HG02798 (cell line): ENCODE measurements around the gene PRSS38.

Source experiments
- ATAC-seq: cut with Tn5 transposase; IDR thresholded peaks from one replicate; pipeline ENCODE4 v1.9.1; 2021; ENCODE audit warnings: mild to moderate bottlenecking; ENCODE audit not compliant: unreplicated experiment, poor library complexity

Gene PRSS38

DNA sequence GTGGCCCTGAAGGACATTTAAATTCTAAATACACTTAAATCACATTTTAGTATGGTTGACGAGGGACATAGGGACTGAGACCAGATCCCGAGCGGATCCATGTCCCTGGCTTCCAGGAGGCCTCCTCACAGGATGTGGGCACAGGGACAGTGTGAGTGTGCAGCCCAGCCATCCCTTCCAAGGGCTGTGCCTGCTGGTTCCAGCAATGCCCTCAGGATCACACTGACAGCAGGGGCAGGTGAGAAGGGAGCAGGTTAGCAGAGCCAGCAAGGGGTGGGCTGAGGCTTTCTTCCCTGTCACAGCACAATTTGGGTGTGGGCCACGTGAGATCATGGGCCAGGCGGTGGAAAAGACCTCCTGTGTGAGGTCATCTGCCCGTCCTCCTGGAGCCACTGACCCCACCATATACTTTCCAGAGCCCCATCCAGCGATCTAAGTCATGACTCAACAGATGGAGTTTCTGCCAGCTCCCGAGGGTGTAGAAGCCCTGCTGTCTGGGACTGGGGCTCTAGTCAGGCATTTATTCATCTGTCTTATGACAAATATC, 37.0 kb upstream of the PRSS38 start:
- no peak for ATAC-seq

DNA sequence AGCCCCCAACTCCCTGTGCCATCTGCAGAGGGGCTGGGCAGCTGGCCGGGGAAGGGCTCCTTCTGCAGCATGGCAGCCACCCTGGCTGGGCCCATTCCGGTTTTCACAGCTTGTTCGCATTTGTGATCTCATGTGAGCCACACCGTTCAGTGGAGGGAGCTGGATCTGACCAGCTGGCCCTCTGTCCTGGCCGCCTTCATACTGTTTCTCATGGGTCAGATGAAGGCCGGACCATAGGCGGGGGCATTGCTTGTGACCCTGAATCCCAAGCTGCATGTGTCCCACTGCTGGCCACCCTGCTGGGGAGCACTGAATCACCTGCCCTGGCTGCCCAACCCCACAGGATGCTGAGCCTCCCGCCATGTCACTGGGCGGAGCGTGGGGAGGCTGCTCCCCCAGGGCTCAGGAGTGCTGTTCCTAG, 36.4 kb upstream of the PRSS38 start:
- ATAC-seq, result no peak

DNA sequence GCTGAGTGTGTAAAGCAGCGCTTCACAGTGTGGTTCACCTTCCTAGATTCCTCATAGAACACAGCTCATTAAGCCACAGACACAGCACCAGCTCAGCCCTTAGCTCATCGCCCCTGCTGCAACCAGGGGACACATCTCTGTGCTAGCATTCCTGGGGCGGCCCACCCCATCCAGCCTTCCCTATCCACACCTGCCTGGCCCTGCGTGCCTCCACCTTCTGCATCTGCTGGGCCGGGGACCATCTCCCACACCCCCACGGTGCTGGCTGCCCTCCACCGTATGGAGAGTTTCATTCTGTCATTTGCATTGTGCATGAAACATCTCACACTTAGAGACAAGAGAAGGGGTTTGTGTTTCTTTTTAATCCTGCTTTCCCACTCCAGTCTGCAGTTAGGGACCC, 35.8 kb upstream of the PRSS38 start:
- ATAC-seq, result no peak

DNA sequence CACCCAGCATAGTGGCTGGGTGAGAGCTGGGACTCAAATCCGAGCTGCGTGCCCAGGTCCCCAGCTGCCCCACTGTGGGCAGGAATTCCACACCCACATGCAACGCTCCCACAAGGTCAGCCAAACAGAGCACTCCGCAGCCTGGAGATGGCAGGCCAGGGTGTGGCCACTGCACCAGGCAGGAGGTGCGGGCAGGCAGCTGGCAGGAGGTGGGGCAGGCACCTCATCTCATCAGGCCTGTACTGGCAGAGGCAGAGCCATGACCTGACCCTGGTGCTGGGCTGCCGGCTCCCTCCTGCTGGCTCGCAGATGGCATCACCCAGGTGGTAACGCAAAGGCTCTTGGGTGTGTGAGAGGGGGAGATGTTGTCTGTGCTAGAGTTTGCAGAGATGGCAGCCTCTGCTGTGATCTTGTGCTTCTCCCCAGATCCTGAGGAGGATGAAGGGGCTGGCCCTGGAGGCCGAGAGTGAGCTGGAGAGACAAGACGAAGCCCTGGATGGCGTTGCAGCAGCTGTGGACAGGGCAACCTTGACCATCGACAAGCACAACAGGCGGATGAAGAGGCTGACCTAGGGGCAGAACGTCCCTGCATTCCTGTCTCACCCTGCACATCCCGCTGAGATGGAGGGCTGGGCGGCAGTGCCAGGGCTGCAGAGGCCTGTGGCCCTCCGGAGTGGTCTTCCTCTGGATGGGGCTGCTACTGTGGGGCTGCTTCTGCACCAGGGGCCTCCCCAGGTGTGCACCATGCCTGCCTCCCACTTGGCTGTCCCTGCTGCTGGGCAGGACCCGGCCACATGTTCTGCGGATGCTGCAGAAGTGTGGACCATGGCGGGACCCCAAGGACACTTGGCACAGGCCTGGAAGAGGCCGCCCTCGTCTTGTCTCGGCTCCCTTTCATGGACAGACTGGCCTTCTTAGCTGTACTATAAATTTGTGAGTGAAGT, 35.1 kb upstream of the PRSS38 start:
- ATAC-seq, result no peak

DNA sequence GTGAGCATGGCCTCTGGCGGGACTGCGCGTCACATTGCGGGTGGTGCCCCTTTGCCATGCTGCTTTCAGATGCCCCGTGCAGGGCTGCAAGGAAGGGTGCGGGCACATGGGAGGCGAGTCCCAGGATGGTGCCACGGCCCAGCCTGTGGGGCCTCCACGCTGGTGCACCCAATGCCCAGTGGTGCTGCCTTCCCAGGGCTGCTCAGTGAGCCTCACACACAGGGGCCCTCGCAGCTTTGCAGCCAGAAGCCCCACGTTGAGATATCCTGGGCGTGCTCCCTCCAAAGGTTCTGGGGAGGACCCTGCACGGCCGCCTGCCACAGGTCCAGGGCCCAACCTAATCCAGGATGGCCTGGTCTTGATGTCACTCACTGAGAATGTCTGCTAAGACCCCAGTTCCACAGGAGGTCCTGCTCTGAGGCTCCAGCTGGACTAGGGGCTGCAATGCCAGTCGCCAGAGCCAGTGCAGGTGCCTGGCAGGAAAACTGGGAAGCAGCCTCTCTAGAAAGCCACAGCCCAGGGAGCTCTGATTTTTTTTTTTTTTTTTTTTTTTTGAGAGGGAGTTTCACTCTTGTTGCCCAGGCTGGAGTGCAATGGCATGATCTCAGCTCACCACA, 34.1 kb upstream of the PRSS38 start:
- no peak for ATAC-seq

DNA sequence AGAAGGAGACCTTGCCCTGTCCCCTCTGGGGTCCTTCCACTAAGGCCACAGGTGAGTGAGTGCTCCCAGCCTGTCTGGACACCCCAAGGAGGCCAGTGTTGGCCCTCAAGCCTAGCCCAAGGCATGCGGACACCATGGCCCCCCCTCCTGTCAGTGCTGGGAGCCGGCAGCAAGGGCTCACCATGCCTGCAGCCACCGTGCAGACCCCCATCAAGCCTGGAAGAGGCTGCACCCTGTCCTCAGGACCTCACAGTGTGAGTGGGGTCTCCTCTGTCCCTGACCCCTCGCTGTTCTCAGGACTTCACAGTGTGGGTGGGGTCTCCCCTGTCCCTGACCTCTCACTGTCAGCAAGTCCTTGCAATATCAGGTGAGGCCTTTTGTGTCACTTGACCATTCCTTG, 33.2 kb upstream of the PRSS38 start:
- ATAC-seq, result no peak

DNA sequence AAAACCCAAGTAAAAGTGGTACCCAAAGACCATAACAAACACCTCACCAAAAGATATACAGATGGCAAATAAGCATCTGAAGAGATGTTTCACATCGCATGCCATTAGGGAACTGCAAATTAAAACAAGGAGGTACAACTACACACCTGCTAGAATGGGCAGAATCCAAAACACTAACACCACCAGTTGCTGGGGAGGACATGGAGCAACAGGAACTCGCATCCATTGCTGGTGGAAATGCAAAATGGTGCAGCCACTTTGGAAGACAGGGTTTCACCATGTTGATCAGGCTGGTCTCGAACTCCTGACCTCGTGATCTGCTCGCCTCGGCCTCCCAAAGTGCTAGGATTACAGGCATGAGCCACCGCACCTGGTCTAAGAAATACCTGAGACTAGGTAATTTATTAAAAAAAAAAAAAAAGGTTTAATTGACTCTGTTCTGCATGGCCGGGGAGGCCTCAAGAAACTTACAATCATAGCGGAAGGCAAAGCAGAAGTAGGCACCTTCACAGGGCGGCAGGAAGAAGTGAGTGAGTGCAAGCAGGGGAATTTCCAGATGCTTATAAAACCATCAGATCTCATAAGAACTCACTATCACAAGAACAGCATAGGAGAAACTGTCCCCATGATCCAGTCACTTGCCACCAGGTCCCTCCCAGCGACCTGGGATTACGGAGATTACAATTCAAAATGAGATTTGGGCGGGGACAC, 30.2 kb upstream of the PRSS38 start:
- ATAC-seq, result no peak

DNA sequence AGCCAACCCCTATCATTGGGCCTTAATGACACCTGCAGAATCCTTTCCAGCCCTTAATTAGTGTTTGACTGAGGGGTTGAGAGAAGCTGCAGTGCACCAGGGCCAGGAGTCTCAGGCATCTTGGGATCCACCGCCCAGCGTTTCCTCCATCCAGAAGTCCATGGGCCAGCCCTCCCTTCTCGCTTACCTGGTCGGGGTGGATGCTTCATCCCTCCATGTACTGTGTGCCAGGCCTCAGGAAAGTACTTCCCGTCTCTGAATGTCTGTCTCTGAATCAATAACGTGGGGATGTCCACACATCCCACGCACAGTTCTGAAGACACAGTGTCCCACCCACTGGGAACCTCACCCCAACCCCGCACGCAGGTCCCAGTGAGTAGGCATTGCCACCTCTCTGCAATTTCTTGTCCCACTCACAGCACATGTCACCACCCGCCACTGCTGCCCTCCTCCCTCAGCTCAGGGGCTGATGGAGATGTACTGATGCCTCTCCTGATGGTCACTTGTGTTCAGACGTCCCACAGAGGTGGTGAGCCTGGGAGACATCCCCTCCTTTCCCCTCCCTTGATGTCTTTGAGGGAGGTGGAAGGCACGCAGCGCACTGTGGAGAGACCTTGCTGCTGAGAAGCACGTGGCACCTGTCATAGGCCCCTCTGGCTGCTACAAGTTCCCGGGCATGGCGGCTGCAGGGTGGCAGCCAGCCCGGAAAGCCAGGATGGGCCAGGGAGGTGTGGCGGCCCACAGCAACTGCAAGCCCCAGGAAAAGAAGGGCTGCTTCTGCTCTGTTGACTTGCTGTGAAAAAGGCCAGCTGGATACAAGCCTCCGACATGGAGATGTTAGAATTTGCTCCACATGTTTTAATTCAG, 29.4 kb upstream of the PRSS38 start:
- no peak for ATAC-seq

DNA sequence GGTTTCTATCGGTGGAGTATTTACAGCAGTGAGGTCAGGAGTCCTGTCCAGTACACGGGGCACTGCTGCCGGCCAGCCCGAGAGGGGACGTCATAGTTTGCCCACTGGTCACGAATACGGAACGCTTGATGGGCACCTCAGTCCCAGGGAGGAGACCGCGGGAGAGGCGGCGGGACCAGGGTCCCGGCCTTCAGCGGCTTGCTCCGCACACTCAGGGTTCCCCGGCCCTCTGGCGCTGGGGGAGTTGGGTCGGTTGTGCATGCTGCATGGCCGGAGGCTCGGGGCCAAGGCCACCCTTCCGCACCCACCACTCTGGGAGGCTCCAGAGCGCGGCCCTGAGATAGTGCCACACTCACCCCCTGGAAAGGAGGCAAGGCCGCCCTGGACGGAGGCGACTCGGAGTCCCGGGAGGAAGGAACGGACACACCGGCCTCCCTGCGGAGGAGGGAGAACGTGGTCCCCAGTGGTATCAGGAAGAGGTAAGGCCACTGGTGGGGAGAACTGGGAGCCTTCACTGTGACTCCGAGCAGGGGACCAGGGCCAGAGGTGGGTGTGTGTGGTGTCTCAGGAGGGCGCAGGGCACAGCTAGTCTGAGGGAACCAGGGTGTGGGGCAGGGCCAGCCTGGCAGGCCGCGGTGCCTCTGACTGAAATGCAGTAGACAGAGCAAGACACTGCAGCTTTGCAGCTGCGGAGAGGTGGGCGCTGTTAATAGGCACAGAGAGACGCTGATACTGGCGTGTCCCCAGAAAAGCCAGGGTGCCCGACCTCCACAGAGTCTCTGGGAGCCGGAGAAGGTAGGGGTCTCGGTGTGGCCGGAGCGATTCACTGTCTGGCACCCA, 28.6 kb upstream of the PRSS38 start:
- ATAC-seq, result no peak

DNA sequence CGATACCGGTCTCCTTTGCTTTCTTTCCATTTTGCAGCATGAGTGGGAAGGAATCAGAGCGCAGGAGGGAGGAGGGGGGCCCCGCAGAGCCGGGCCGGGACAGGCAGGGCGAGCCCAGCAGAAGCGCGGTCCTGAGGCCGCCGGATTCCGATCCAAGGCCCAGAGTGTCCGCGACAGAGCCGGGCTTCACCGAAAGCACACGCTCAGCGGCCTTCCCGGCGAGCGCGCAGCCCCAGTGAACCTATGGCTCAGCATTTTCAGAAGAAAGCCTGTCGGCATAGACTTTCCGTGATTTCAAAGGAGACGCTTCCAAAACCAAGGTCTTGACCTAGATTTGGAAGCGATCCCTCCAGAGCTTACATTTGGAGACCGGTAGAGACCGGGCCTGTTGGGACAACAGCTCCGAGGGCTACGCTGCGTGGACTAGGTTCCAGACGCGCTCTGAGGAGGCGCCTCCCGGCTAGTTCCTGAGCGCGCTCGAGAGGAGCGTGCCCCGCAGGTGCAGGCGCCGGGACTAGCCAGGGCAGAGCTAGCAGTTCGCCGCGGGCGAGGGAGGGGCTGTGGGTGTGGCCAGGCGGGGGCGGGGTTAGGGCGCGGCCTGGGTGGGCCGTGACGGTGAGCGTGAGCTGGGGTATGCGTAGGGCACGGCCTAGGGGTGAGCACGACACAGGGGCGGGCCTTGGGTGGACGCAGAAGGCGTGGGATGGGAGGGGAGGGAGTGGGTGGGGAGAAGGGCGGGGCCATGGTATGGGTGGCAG, 27.8 kb upstream of the PRSS38 start:
- ATAC-seq, result peak; percentile 93

DNA sequence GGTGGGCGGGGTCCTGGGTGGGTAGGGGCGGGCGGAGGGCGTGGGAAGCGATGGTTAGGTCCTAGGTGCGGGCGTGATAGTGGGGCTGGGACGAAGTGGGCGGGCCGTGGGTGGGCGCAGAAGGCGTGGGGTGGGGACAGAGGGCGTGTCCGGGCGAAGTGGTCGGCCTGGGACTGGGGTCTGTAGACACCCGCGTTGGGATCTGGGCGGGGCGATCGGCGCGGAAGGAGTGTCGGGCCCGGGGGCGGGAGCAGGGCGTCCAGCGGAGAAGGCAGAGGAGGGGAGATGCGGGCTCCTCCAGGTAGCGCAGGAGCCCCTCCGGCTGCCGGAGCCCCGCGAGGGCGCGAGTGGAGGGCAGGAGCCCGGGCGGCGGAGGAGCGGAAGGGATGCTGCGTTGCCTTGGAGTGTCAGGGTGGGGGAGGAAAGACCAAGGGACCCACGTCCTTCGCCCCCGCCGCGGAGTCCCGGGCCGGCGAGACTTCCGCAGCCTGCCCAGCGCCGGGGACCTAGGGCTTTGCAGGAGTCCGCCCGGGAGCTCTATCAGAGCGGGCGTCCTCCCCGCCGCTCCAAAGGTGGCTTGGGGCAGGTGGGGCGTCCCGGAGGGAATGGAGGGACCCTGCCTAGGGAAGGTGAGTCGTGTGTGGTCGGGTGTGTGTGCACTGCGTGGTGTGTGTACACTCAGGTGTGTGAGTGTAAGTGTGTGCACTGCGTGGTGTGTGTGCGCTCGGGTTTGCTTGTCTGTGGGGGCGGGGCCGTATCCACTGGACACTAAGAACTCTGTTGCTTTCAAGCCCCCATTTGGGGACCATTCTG, 27.0 kb upstream of the PRSS38 start:
- ATAC-seq, result peak; percentile 61

DNA sequence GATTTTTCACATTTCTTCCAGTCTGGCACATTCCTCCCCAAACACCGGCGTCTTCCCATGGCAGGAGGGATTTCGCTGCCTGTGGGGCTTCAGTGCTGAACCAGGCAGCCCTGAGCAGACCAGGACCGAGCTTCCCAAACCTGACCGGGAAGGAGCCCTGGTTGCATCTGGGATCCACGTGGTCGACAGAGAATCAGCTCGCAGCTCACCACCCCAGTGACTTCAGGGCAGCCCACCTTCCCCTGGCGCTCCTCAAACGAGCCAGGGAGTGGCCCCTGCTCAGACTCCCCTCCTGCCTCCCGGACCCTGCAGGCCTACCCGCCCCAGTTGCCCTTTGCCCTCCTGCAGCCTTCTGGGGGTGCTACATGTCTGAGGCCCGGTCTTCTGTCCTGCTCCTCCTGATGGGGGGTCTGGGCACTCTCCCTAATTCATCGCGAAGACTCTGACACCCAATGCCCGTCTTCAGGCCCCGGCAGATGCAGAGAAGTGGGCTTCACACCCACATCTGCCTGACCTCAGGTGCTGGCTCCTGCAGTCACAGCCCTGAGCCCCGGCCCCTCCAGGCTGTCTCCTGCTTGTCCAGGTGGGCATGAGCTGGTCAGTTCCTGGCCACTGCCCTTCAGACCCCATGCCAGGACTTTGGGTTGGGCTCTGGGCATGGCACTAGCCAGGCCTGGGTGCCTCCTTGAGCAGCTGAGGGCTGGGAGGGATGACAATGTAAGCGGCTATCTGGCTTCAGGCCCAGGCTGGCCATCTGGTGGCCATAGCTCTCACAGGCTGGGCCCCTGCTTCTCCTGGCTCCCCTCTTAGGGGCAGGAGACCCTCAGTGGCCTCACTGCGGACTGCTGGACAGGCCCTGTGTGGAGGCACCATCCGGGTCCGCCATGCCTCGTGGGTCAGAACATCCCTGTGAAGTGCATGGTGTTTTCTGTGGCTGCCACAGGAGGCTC, 26.1 kb upstream of the PRSS38 start:
- ATAC-seq, result no peak

DNA sequence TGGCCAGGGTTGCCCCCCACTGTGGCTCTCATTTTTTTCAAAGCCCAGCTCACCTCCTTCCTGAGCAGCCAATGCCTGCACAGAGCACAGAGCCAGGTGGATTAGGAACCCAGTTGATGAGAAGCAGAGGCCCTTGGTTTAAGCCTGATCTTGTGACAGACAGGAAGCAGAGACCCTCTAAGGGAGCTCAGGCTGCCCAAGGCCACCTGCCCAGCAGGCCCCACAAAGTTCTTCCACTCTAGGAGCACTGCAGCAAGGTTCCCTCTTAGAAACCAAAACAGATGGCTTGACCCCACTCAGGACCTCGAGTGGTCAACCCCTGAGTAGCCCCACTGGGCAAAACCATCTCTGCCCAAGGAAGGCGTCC, 25.5 kb upstream of the PRSS38 start:
- ATAC-seq, result no peak

DNA sequence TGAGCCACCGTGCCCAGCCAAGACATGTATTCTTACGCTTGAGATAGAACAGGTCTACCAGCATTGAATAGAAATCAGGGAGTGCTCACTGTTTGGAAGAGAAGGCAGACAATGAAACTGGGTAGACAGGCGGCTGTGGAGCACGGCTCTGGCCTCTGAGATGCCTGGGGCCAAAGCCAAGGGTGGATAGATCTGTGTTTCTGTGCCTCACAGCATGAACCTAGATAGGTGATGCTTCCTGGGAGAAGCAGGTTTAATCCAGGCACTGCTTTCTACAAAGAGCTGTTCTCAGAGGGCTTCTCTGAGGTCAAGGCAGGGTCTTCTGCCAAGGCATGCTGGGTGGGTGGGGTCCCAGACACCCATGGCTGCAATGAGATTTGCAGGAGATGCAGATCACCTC, 24.6 kb upstream of the PRSS38 start:
- ATAC-seq, result no peak

DNA sequence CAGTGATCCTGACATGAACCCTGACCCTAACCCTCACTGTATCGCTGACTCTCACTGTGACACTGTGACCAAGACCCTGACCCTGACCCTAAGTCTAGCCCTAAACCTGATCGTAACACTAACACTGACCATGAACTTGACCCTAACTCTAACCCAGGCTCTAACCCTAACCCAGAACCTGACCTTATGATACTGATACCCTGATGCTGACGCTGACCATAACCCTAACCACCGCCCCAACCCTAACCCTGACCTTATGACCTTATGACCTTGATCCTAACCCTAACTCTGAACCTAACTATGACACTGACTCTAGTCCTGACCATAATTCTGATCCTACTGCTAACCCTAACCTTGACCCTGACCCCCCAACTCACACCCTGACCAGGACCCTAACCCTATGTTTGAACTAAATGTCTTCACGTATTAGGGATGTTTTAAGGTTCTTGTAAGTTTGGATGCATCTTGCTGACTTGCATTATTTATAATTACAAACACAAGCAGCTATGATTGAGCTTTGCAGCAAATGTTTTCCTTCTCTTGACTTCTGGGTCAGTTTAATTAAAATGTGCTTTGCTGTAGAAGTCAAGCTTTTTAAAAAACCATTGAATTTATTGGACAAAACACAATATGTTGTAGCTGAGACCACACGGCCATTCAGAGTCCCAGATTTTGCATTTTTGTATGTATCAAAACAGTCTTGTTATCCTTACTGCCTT, 23.9 kb upstream of the PRSS38 start:
- no peak for ATAC-seq
